A549 treated with Hydrocortisone at 1 μM for 4 hours (cell line): Measurements from ENCODE around the gene STARD7. TPM values are rescaled to one million over a fixed set of nuclear protein-coding genes. Genes with fewer than 3 reads are reported as not detected.

Source experiments
- total RNA-seq: library from RNA; stranded (reverse); fragments of 200-300 nt; extraction: Qiagen RNA extraction; gene quantifications from 5 replicates; pipeline ENCODE4 v1.2.3, GENCODE V29; 2022

The STARD7 gene
- total RNA-seq = 86.3 to 104 TPM (median 88.1 TPM) in 5 replicates

GRCh38 chr2:96208143-96209010, at the start of gene STARD7:
TSS of gene STARD7 (minus strand) at chr2:96208827. CDS start at chr2:96208434, 393 bp downstream.

GRCh38 chr2:96145036-96145847, 63.4 kb downstream of the STARD7 start, which contains the start of gene DUSP2:
TSS of gene DUSP2 (minus strand) at chr2:96145440. CDS start at chr2:96145354, 86 bp downstream.

GRCh38 chr2:96138179-96139145, 70.2 kb downstream of the STARD7 start, which contains the start of gene ASTL:
TSS of gene ASTL (minus strand) at chr2:96138502. CDS start at chr2:96138436, 66 bp downstream.

Other genes with a start within 250 kb of the STARD7 start
- gene ANKRD36C, start 217.0 kb downstream of the STARD7 start, total RNA-seq = 3.4 to 5.3 TPM (median 4.1 TPM) in 5 replicates
- gene GPAT2, start 173.9 kb downstream of the STARD7 start, total RNA-seq = 0.15 TPM in 1 of 5 replicates, not detected in the others
- 0.06 to 0.17 TPM (median 0.09 TPM) in 5 replicates for gene ADRA2B, start 92.3 kb downstream of the STARD7 start, total RNA-seq
- gene ASTL, start 70.3 kb downstream of the STARD7 start, total RNA-seq = not detected in 5 replicates
- gene DUSP2, start 63.4 kb downstream of the STARD7 start, total RNA-seq = 0.17 to 0.45 TPM (median 0.38 TPM) in 5 replicates
- 42.1 to 45.2 TPM (median 43.4 TPM) in 5 replicates for gene TMEM127, start 57.2 kb upstream of the STARD7 start, total RNA-seq
- 78.1 to 89.5 TPM (median 82.7 TPM) in 5 replicates for gene CIAO1, start 57.4 kb upstream of the STARD7 start, total RNA-seq
- 112 to 133 TPM (median 116 TPM) in 5 replicates for gene SNRNP200, start 96.7 kb upstream of the STARD7 start, total RNA-seq
- gene ITPRIPL1, start 116.5 kb upstream of the STARD7 start, total RNA-seq = not detected in 5 replicates
- 39.8 to 49.6 TPM (median 41.3 TPM) in 5 replicates for gene NCAPH, start 126.9 kb upstream of the STARD7 start, total RNA-seq